Activated CD4-positive, alpha-beta memory T cell treated with anti-CD3 and anti-CD28 coated beads, Interleukin-2, amount 10 ng/mL, durations not matched to agents 7 days and 5 days (primary cell): Measurements from ENCODE around the gene GIPC2. TPM values are rescaled to one million over a fixed set of nuclear protein-coding genes. Genes with fewer than 3 reads are reported as not detected.

Source experiments
- CTCF ChIA-PET: fragments of 350-600 bp; sonication (Branson Sonifier 250); formaldehyde crosslinking; loops from one replicate; lab custom pipeline; 2021; ENCODE audit warnings: antibody characterized with exemption, inconsistent platforms; lab: Charles Lee
- POLR2A ChIA-PET: fragments of 350-600 bp; sonication (Branson Sonifier 250); formaldehyde crosslinking; loops from one replicate; lab custom pipeline; 2021; ENCODE audit warnings: antibody characterized with exemption; lab: Charles Lee
- DNase-seq: peaks from one replicate; pipeline ENCODE4 v3.0.0-alpha.2; 2020
- H3K27ac Mint-ChIP-seq: one replicate; pipeline ENCODE4 v1.8.0; 2021; ENCODE audit warnings: mild to moderate bottlenecking, mixed read lengths
- H3K27me3 Mint-ChIP-seq: one replicate; pipeline ENCODE4 v1.8.0; 2021; ENCODE audit warnings: mixed read lengths
- H3K36me3 Mint-ChIP-seq: one replicate; pipeline ENCODE4 v1.8.0; 2021; ENCODE audit warnings: low read depth, mixed read lengths
- H3K4me1 Mint-ChIP-seq: one replicate; pipeline ENCODE4 v1.8.0; 2021; ENCODE audit warnings: mixed read lengths
- H3K4me3 Mint-ChIP-seq: one replicate; pipeline ENCODE4 v1.8.0; 2021; ENCODE audit warnings: mild to moderate bottlenecking, mixed read lengths
- H3K9me3 Mint-ChIP-seq: one replicate; pipeline ENCODE4 v1.8.0; 2021; ENCODE audit warnings: mixed read lengths
- total RNA-seq, 2 experiments: library from RNA; stranded (reverse); gene quantifications; one replicate each; pipeline ENCODE4 v1.2.3, GENCODE V29; 2021

GIPC2 gene
- total RNA-seq, 2 experiments from 2014 or later, result 0.10 to 0.15 TPM

- CTCF ChIA-PET, result interaction anchor here (0.9 kb wide), 1 partner anchor 91 kb away, joined by 3 read pairs; no protein-coding TSS in a partner anchor
- Mint-ChIP-seq H3K27me3 (peaks cover 23% of the 10 kb centered on the region), H3K27ac (no peak overlapping the region), H3K9me3 (no peaks in the 10 kb centered on the region), H3K36me3 (no peaks in the 10 kb centered on the region), H3K4me1 (peaks cover 17% of the 10 kb centered on the region), H3K4me3 (no peak overlapping the region)
- DNase-seq, result no peak
- POLR2A ChIA-PET, result interaction anchor here (3.4 kb wide), 1 partner anchor 36 kb away, joined by 13 read pairs; the partner anchor contains the start of gene DNAJB4
These were observed 5.2 kb upstream of the GIPC2 start for GRCh38 chr1:78040484-78041089.

DNA sequence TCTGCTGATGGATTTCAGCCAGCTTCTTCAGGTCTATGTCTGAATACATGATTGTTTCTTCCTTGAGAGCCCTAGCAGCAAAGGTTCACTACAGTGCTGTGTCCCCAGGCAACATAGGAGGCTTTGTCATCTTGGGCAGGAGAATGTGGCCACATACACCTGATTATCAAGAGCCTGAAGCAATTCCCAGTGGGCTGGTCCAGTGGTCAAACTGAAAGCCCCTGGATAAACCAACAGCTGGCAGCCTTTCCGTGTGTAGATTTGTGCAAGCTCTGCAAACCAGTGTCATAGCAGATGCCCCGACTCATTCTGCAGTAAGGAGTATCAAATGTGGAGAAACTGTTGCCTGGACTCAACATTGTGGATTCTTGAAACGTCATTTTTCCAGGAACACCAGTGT is 2.3 kb upstream of the GIPC2 start:
- ChIA-PET POLR2A (interaction anchor here (1.0 kb wide), 1 partner anchor 11 kb away, joined by 3 read pairs; no protein-coding TSS in a partner anchor), CTCF (no interaction called here)
- no peak for DNase-seq
- Mint-ChIP-seq H3K27ac (no peak overlapping the region), H3K4me1 (peaks cover 26% of the 10 kb centered on the region), H3K9me3 (no peaks in the 10 kb centered on the region), H3K36me3 (no peaks in the 10 kb centered on the region), H3K4me3 (no peak overlapping the region), H3K27me3 (peaks cover 38% of the 10 kb centered on the region)

GRCh38 chr1:78044796-78045562 is 787 bp upstream of the GIPC2 start:
- H3K27me3 Mint-ChIP-seq, result peaks cover 42% of the 10 kb centered on the region

DNA sequence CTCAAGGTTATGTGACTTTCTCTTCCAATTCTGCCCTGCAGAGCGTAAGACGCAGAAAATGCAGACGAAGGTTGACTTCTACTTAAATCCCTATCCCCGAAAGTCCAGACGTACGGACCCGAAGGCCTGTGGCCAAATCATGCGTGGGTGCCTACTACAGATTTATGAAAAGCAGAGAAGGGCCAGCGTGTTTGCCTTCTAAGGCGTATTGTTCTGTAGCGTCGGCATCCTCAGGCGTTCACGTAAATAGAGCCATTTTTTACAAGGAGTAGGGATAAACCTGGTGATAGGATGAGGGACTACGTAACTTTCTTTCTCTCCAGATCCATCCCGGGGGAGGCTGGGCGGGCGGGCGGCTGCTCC is 222 bp upstream of the GIPC2 start:
- Mint-ChIP-seq H3K27ac (no peak overlapping the region), H3K27me3 (peaks cover 42% of the 10 kb centered on the region)

More at GRCh38 chr1:78044796-78045562, 787 bp upstream of the GIPC2 start:
- peak overlapping the region; percentile 70 for H3K4me3 Mint-ChIP-seq
- DNase-seq, result no peak
- H3K36me3 Mint-ChIP-seq, result no peaks in the 10 kb centered on the region
- no peaks in the 10 kb centered on the region for H3K9me3 Mint-ChIP-seq
- POLR2A ChIA-PET, result interaction anchor here (4.0 kb wide), 1 partner anchor 40 kb away, joined by 18 read pairs; the partner anchor contains the start of gene DNAJB4
- peaks cover 28% of the 10 kb centered on the region for H3K4me1 Mint-ChIP-seq
- CTCF ChIA-PET, result interaction anchor here (0.7 kb wide), 1 partner anchor 66 kb away, joined by 3 read pairs; the partner anchor contains the start of gene FUBP1
- no peak overlapping the region for H3K27ac Mint-ChIP-seq

GRCh38 chr1:78047106-78047505 is 1.3 kb downstream of the GIPC2 start:
- H3K9me3 Mint-ChIP-seq, result no peaks in the 10 kb centered on the region
- ChIA-PET POLR2A (interaction anchor here (0.6 to 4.0 kb wide), 3 partner anchors 42 to 454 kb away, joined by 3 to 18 read pairs (median 3); partner anchors contain the start of genes DNAJB4 and FUBP1), CTCF (interaction anchor here (1.2 to 1.4 kb wide), 3 partner anchors 12 to 68 kb away, joined by 3 to 5 read pairs (median 3); no protein-coding TSS in a partner anchor)
- peak overlapping the region; percentile 70 for H3K4me3 Mint-ChIP-seq
- H3K4me1 Mint-ChIP-seq, result peaks cover 22% of the 10 kb centered on the region
- peaks cover 46% of the 10 kb centered on the region for H3K27me3 Mint-ChIP-seq
- H3K27ac Mint-ChIP-seq, result no peak overlapping the region
- no peaks in the 10 kb centered on the region for H3K36me3 Mint-ChIP-seq
- DNase-seq, result no peak

More for the DNA sequence above, 222 bp upstream of the GIPC2 start:
- ChIA-PET POLR2A (interaction anchor here (4.0 kb wide), 1 partner anchor 41 kb away, joined by 18 read pairs; the partner anchor contains the start of gene DNAJB4), CTCF (interaction anchor here (0.7 kb wide), 1 partner anchor 67 kb away, joined by 3 read pairs; the partner anchor contains the start of gene FUBP1)
- no peak for DNase-seq
- H3K4me1 Mint-ChIP-seq, result peaks cover 25% of the 10 kb centered on the region
- H3K36me3 Mint-ChIP-seq, result no peaks in the 10 kb centered on the region
- no peaks in the 10 kb centered on the region for H3K9me3 Mint-ChIP-seq
- peak overlapping the region; percentile 70 for H3K4me3 Mint-ChIP-seq

GRCh38 chr1:78047631-78048030 is 1.9 kb downstream of the GIPC2 start:
- H3K27me3 Mint-ChIP-seq, result peaks cover 45% of the 10 kb centered on the region
- H3K27ac Mint-ChIP-seq, result no peak overlapping the region
- peaks cover 23% of the 10 kb centered on the region for H3K4me1 Mint-ChIP-seq
- no peaks in the 10 kb centered on the region for H3K36me3 Mint-ChIP-seq
- H3K9me3 Mint-ChIP-seq, result no peaks in the 10 kb centered on the region
- DNase-seq, result no peak
- CTCF ChIA-PET, result interaction anchor here (0.8 to 1.3 kb wide), 3 partner anchors 11 to 67 kb away, joined by 3 to 4 read pairs (median 3); no protein-coding TSS in a partner anchor
- H3K4me3 Mint-ChIP-seq, result peak overlapping the region; percentile 27
- POLR2A ChIA-PET, result interaction anchor here (4.0 kb wide), 1 partner anchor 43 kb away, joined by 18 read pairs; the partner anchor contains the start of gene DNAJB4

GRCh38 chr1:78048446-78048845 is 2.7 kb downstream of the GIPC2 start:
- peaks cover 39% of the 10 kb centered on the region for H3K27me3 Mint-ChIP-seq
- POLR2A ChIA-PET, result interaction anchor here (4.0 kb wide), 1 partner anchor 44 kb away, joined by 18 read pairs; the partner anchor contains the start of gene DNAJB4

DNA sequence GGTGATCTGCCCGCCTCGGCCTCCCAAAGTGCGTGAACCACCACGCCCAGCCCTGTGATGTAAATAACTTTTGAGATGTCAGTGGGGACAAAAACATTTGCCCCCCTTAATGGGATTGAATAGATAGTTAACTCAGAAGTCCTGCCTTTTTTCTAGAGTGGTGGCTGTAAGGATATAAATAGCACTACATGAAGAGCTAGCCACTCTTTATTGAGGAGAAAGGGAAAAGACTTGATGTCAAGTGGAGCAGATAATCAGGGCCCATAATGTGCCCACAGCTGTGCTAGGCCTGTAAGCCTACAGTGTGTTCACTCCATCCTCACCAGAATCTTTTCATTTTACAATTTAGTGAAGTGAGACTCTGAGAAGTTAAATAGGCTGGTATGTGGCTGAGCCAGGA is 3.6 kb downstream of the GIPC2 start:
- DNase-seq, result no peak
- Mint-ChIP-seq H3K27ac (no peak overlapping the region), H3K9me3 (no peaks in the 10 kb centered on the region), H3K36me3 (no peaks in the 10 kb centered on the region), H3K4me3 (no peak overlapping the region), H3K4me1 (peaks cover 27% of the 10 kb centered on the region), H3K27me3 (peaks cover 36% of the 10 kb centered on the region)
- POLR2A ChIA-PET, result interaction anchor here (1.6 kb wide), 1 partner anchor 45 kb away, joined by 7 read pairs; the partner anchor contains the start of gene DNAJB4
- CTCF ChIA-PET, result no interaction called here

More at GRCh38 chr1:78048446-78048845, 2.7 kb downstream of the GIPC2 start:
- Mint-ChIP-seq H3K27ac (no peak overlapping the region), H3K4me1 (peaks cover 27% of the 10 kb centered on the region), H3K4me3 (no peak overlapping the region), H3K36me3 (no peaks in the 10 kb centered on the region), H3K9me3 (no peaks in the 10 kb centered on the region)
- no peak for DNase-seq
- CTCF ChIA-PET, result interaction anchor here (1.2 to 1.3 kb wide), 2 partner anchors 11 to 13 kb away, joined by 3 read pairs; no protein-coding TSS in a partner anchor

- Mint-ChIP-seq H3K4me3 (no peak overlapping the region), H3K4me1 (peaks cover 17% of the 10 kb centered on the region), H3K9me3 (peaks cover 3% of the 10 kb centered on the region), H3K36me3 (peaks cover 3% of the 10 kb centered on the region), H3K27ac (no peak overlapping the region), H3K27me3 (peaks cover 23% of the 10 kb centered on the region)
- POLR2A ChIA-PET, result no interaction called here
- no peak for DNase-seq
- CTCF ChIA-PET, result no interaction called here
These were observed 5.2 kb downstream of the GIPC2 start for GRCh38 chr1:78051005-78051404.

- ChIA-PET POLR2A (no interaction called here), CTCF (no interaction called here)
- Mint-ChIP-seq H3K36me3 (peaks cover 3% of the 10 kb centered on the region), H3K9me3 (peaks cover 3% of the 10 kb centered on the region), H3K27me3 (peaks cover 16% of the 10 kb centered on the region), H3K4me1 (peaks cover 9% of the 10 kb centered on the region), H3K27ac (no peak overlapping the region), H3K4me3 (no peak overlapping the region)
- DNase-seq, result no peak
These were observed 7.1 kb downstream of the GIPC2 start for GRCh38 chr1:78052685-78053405.

- H3K36me3 Mint-ChIP-seq, result peaks cover 3% of the 10 kb centered on the region
- no peak overlapping the region for H3K27ac Mint-ChIP-seq
- H3K27me3 Mint-ChIP-seq, result peaks cover 14% of the 10 kb centered on the region
- peaks cover 3% of the 10 kb centered on the region for H3K9me3 Mint-ChIP-seq
- no peak for DNase-seq
- H3K4me3 Mint-ChIP-seq, result no peak overlapping the region
- peaks cover 9% of the 10 kb centered on the region for H3K4me1 Mint-ChIP-seq
- ChIA-PET CTCF (no interaction called here), POLR2A (no interaction called here)
These were observed 7.7 kb downstream of the GIPC2 start for GRCh38 chr1:78053498-78053897.

- H3K4me3 Mint-ChIP-seq, result no peak overlapping the region
- H3K4me1 Mint-ChIP-seq, result peaks cover 7% of the 10 kb centered on the region
- H3K27me3 Mint-ChIP-seq, result peaks cover 12% of the 10 kb centered on the region
- H3K9me3 Mint-ChIP-seq, result peaks cover 3% of the 10 kb centered on the region
- peaks cover 3% of the 10 kb centered on the region for H3K36me3 Mint-ChIP-seq
- ChIA-PET CTCF (no interaction called here), POLR2A (no interaction called here)
- DNase-seq, result no peak
- no peak overlapping the region for H3K27ac Mint-ChIP-seq
These were observed 8.8 kb downstream of the GIPC2 start for GRCh38 chr1:78054559-78054958.
